Loucy (cell line): ENCODE results near the gene YAP1.

ENCODE experiments used
- H2AFZ ChIP-seq: fragments of 200-600 bp; sonication (generic); 2 replicates; pipeline ENCODE4 v1.6.0; 2016; ENCODE audit warnings: antibody characterized with exemption, mild to moderate bottlenecking, low read length, moderate library complexity
- H3F3A ChIP-seq: fragments of 200-600 bp; 2 replicates; pipeline ENCODE4 v1.6.0; 2016; ENCODE audit warnings: antibody characterized with exemption, low read depth, mild to moderate bottlenecking
- H3K27me3 ChIP-seq: fragments of 200-600 bp; sonication (generic); 2 replicates; pipeline ENCODE4 v1.6.1; 2014; ENCODE audit warnings: low read length, mild to moderate bottlenecking; ENCODE audit not compliant: insufficient read depth, poor library complexity, severe bottlenecking
- H3K36me3 ChIP-seq: fragments of 200-600 bp; sonication (generic); 2 replicates; pipeline ENCODE4 v1.6.1; 2016; ENCODE audit warnings: low read length; ENCODE audit not compliant: insufficient read depth
- H3K4me1 ChIP-seq: fragments of 200-600 bp; sonication (generic); 2 replicates; pipeline ENCODE4 v1.5.1; 2014; ENCODE audit warnings: low read length, mild to moderate bottlenecking; ENCODE audit not compliant: insufficient read depth, poor library complexity, severe bottlenecking
- H3K4me2 ChIP-seq: fragments of 200-600 bp; sonication (generic); 2 replicates; pipeline ENCODE4 v1.6.0; 2014; ENCODE audit warnings: antibody characterized with exemption, low read length, low read depth, mild to moderate bottlenecking; ENCODE audit not compliant: poor library complexity, severe bottlenecking
- H3K4me3 ChIP-seq: fragments of 200-600 bp; sonication (generic); 2 replicates; pipeline ENCODE4 v1.5.1; 2014; ENCODE audit warnings: low read length, mild to moderate bottlenecking, mixed read lengths; ENCODE audit not compliant: poor library complexity, severe bottlenecking
- H3K79me2 ChIP-seq: fragments of 200-600 bp; sonication (generic); 2 replicates; pipeline ENCODE4 v1.6.1; 2014; ENCODE audit warnings: low read length; ENCODE audit not compliant: insufficient read depth
- H3K9ac ChIP-seq: fragments of 200-600 bp; sonication (generic); 2 replicates; pipeline ENCODE4 v1.6.0; 2014; ENCODE audit warnings: mild to moderate bottlenecking, low read depth, low read length, moderate library complexity; ENCODE audit not compliant: poor library complexity, severe bottlenecking
- H3K9me2 ChIP-seq: fragments of 200-600 bp; sonication (generic); replicated peaks from 2 replicates; pipeline ENCODE4 v1.6.1; 2016; ENCODE audit warnings: low read depth, low read length, mixed read lengths
- H3K9me3 ChIP-seq: fragments of 200-600 bp; sonication (generic); 2 replicates; pipeline ENCODE4 v1.6.1; 2014; ENCODE audit warnings: mild to moderate bottlenecking, antibody characterized with exemption, low read length, low read depth; ENCODE audit not compliant: insufficient read depth
- H4K20me1 ChIP-seq: fragments of 200-600 bp; sonication (generic); 2 replicates; pipeline ENCODE4 v1.6.0; 2014; ENCODE audit warnings: antibody characterized with exemption, low read length, mild to moderate bottlenecking; ENCODE audit not compliant: insufficient read depth, poor library complexity, severe bottlenecking
- CTCF ChIP-seq: fragments of 200-600 bp; sonication (generic); conservative IDR thresholded peaks from 2 replicates; pipeline ENCODE4 v1.5.1; 2014; ENCODE audit warnings: mild to moderate bottlenecking, antibody characterized with exemption, low read length
- EZH2phosphoT487 ChIP-seq: fragments of 200-600 bp; IDR thresholded peaks from 2 replicates; pipeline ENCODE4 v1.6.1; 2018; ENCODE audit warnings: antibody characterized with exemption, mild to moderate bottlenecking, moderate library complexity, borderline replicate concordance

The YAP1 gene

GRCh38 chr11:102272047-102272824 is 162.0 kb downstream of the YAP1 start:
- Histone ChIP-seq H4K20me1 (no peaks in the 10 kb centered on the region), H3K9me2 (no peaks in the 10 kb centered on the region), H3K9ac (no peak overlapping the region), H3K79me2 (no peaks in the 10 kb centered on the region), H3K4me3 (no peak overlapping the region), H3K9me3 (no peaks in the 10 kb centered on the region), H3K4me1 (peaks cover 14% of the 10 kb centered on the region), H3F3A (no peaks in the 10 kb centered on the region), H3K4me2 (no peak overlapping the region), H2AFZ (peak overlapping the region; percentile 84), H3K27me3 (no peaks in the 10 kb centered on the region), H3K36me3 (no peaks in the 10 kb centered on the region)
- no peak for TF ChIP-seq CTCF
- TF ChIP-seq EZH2phosphoT487, result no peak

- Histone ChIP-seq H3K9ac (no peak overlapping the region), H3K4me2 (no peak overlapping the region), H4K20me1 (no peaks in the 10 kb centered on the region), H3K79me2 (no peaks in the 10 kb centered on the region), H3K9me3 (no peaks in the 10 kb centered on the region), H3K4me1 (peaks cover 5% of the 10 kb centered on the region), H3K4me3 (no peak overlapping the region), H3K27me3 (no peaks in the 10 kb centered on the region), H3F3A (no peaks in the 10 kb centered on the region), H3K9me2 (no peaks in the 10 kb centered on the region), H3K36me3 (no peaks in the 10 kb centered on the region), H2AFZ (no peak overlapping the region)
- no peak for TF ChIP-seq CTCF
- TF ChIP-seq EZH2phosphoT487, result no peak
Observed at GRCh38 chr11:102274628-102275027, 164.4 kb downstream of the YAP1 start.

GRCh38 chr11:102276362-102276761 is 166.1 kb downstream of the YAP1 start:
- Histone ChIP-seq H3K27me3 (no peaks in the 10 kb centered on the region), H3K9me2 (no peaks in the 10 kb centered on the region), H3K9me3 (no peaks in the 10 kb centered on the region), H2AFZ (no peak overlapping the region), H3K79me2 (no peaks in the 10 kb centered on the region), H3K4me3 (no peak overlapping the region), H3K9ac (no peak overlapping the region), H3K36me3 (no peaks in the 10 kb centered on the region), H4K20me1 (no peaks in the 10 kb centered on the region), H3F3A (no peaks in the 10 kb centered on the region), H3K4me2 (no peak overlapping the region), H3K4me1 (no peaks in the 10 kb centered on the region)
- TF ChIP-seq CTCF (no peak), EZH2phosphoT487 (no peak)
